Measurements from ENCODE around the gene ALK. TPM values are rescaled to one million over a fixed set of nuclear protein-coding genes. Genes with fewer than 3 reads are reported as not detected.

The ALK gene
- polyA plus RNA-seq, 2 of the 4 experiments (the other 2 are of a cell fraction), result not detected

- no peak for DNase-seq (ENCODE audit: low read depth in 1 of 2, low spot score in 1 of 2)
- H3K27ac ChIP-seq, result no peak overlapping the region
- no peak for ATAC-seq
- no peak for FAIRE-seq
- ChIA-PET POLR2A (no interaction called here), CTCF (interaction anchor here (1.1 kb wide), 1 partner anchor 95 kb away, joined by 3 read pairs; no protein-coding TSS in a partner anchor)
- H3K9me3 ChIP-seq, result no peaks in the 10 kb centered on the region
- no peak for TF ChIP-seq EHMT2 (IDR thresholded peaks at IDR 0.05; ENCODE audit: low read depth)
- TF ChIP-seq KDM5A (IDR thresholded peaks at IDR 0.05), result no peak
- no peak for TF ChIP-seq FOXS1 (CRISPR knock-in tag; IDR thresholded peaks at IDR 0.05)
- peak; percentile 92 for TF ChIP-seq MAFK (IDR thresholded peaks at IDR 0.05; ENCODE audit: partially characterized antibody)
- TF ChIP-seq GATA3 (IDR thresholded peaks at IDR 0.05; ENCODE audit: borderline replicate concordance), result no peak
- peaks cover 6% of the 10 kb centered on the region; the same call in 1 of the 3 replicates for H3K4me1 ChIP-seq
- no peak overlapping the region for H3K4me3 ChIP-seq
- no peak overlapping the region for H3K4me2 ChIP-seq
- WGBS (ENCODE audit: missing lambda C conversion rate), result 59% methylated on average over 4 of the region's 4 CpGs
Observed at GRCh38 chr2:29741132-29741531, 180.3 kb downstream of the ALK start.

GRCh38 chr2:29733965-29734364, 187.4 kb downstream of the ALK start:
- Histone ChIP-seq H3K27ac (no peak overlapping the region), H3K9me3 (no peaks in the 10 kb centered on the region), H3K4me3 (no peak overlapping the region), H3K4me2 (no peak overlapping the region), H3K4me1 (no peaks in the 10 kb centered on the region)
- 29% methylated on average over 4 of the region's 4 CpGs for WGBS (ENCODE audit: missing lambda C conversion rate)
- DNase-seq (ENCODE audit: low read depth in 1 of 2, low spot score in 1 of 2), result no peak
- POLR2A ChIA-PET, result no interaction called here
- no peak for ATAC-seq
- TF ChIP-seq HMGXB4 (CRISPR knock-in tag; IDR thresholded peaks at IDR 0.05; ENCODE audit: borderline replicate concordance) (no peak), CEBPB (IDR thresholded peaks at IDR 0.05) (peak in 1 of 2 experiments; percentile 38; a peak in 1 of 4 replicates)
- FAIRE-seq, result no peak
- CTCF ChIA-PET, result no interaction called here

GRCh38 chr2:29733213-29733612, 188.2 kb downstream of the ALK start:
- Histone ChIP-seq H3K27ac (no peak overlapping the region), H3K4me2 (no peak overlapping the region), H3K4me1 (no peaks in the 10 kb centered on the region), H3K4me3 (no peak overlapping the region), H3K9me3 (no peaks in the 10 kb centered on the region)
- ChIA-PET POLR2A (no interaction called here), CTCF (no interaction called here)
- TF ChIP-seq HES2 (IDR thresholded peaks at IDR 0.05) (no peak), EHMT2 (IDR thresholded peaks at IDR 0.05; ENCODE audit: low read depth) (no peak), NFE2L2 (conservative IDR thresholded peaks at IDR 0.05; ENCODE audit: low read length) (no peak), RNF2 (IDR thresholded peaks at IDR 0.05; ENCODE audit: borderline replicate concordance, low read depth) (no peak), RAD21 (conservative IDR thresholded peaks at IDR 0.05 in 1 of 2, IDR thresholded peaks at IDR 0.05 in 1 of 2) (no peak), CHD2 (IDR thresholded peaks at IDR 0.05; ENCODE audit: low read length, partially characterized antibody) (no peak), HOXB13 (CRISPR knock-in tag; IDR thresholded peaks at IDR 0.05; ENCODE audit: low read depth) (no peak), CTCF (IDR thresholded peaks at IDR 0.05) (no peak), CBX2 (IDR thresholded peaks at IDR 0.05; ENCODE audit: borderline replicate concordance, low read depth) (no peak), SREBF2 (IDR thresholded peaks at IDR 0.05) (no peak), CEBPB (IDR thresholded peaks at IDR 0.05) (no peak), PHF8 (IDR thresholded peaks at IDR 0.05; ENCODE audit: borderline replicate concordance, low read depth) (no peak), MAZ (IDR thresholded peaks at IDR 0.05; ENCODE audit: borderline replicate concordance, low read depth, low read length) (no peak), EHF (CRISPR knock-in tag; IDR thresholded peaks at IDR 0.05) (no peak), JUN (IDR thresholded peaks at IDR 0.05) (no peak)
- no peak for DNase-seq (ENCODE audit: low read depth in 1 of 2, low spot score in 1 of 2)
- FAIRE-seq, result no peak
- no peak for ATAC-seq
- WGBS (ENCODE audit: missing lambda C conversion rate), result 35% methylated on average over 1 of the region's 1 CpG

Data from A549 (cell line).